ENCODE measurements around the gene NSD2.

The NSD2 gene

DNA sequence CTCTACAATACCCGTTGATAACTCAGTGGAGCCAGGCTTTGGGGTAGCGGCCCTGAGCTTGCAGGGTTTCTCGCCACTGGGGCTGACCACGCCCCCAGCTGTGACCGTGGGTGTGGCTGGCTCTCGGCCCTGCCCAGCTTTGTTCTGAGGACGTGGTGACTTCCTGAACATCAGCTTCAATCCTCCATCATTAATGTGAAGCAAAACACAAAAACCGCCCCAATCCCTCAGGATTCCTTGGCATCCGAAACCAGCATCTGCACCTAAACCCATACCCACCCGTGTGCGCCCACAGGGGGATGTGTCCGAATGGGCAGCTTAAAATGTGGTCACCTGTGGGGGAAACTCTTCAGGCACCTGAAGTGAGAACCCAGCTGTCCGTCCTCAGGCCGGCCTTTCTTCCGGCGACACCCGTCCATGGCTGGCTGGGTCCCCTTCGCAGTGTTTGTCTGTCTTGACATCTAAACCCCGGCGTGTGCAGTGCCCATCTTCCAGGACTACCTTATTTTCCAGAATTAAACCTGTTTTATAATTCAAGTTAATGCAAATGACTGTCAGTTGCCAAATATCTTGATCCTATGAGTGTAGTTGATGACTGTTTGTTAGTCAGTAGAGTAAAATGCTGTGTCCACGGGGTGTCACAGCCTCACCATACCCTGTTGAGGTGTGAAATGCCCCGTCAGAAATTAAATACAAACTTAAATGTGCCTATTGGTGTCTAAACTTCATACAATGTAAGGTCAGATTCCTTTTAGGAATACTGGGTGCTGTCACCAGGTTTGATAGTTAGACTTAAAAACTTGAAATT is 110.3 kb downstream of the NSD2 start:
- Histone ChIP-seq H3K36me3 (ENCODE audit: control insufficient read depth, insufficient read depth, low read length) (peaks cover 26% of the 10 kb centered on the region), H3K9me3 (ENCODE audit: control insufficient read depth, low read length) (no peaks in the 10 kb centered on the region), H3K27me3 (ENCODE audit: control insufficient read depth, insufficient read depth, low read length) (no peaks in the 10 kb centered on the region), H3K4me3 (ENCODE audit: low read length) (no peak overlapping the region), H3K9ac (ENCODE audit: low read length) (no peak overlapping the region), H3K4me1 (ENCODE audit: control insufficient read depth, insufficient read depth, low read length) (no peaks in the 10 kb centered on the region)

- Histone ChIP-seq H3K36me3 (ENCODE audit: control insufficient read depth, insufficient read depth, low read length) (peaks cover 18% of the 10 kb centered on the region), H3K9ac (ENCODE audit: low read length) (no peak overlapping the region), H3K27me3 (ENCODE audit: control insufficient read depth, insufficient read depth, low read length) (no peaks in the 10 kb centered on the region), H3K4me3 (ENCODE audit: low read length) (no peak overlapping the region), H3K4me1 (ENCODE audit: control insufficient read depth, insufficient read depth, low read length) (no peaks in the 10 kb centered on the region), H3K9me3 (ENCODE audit: control insufficient read depth, low read length) (no peaks in the 10 kb centered on the region)
Measured at GRCh38 chr4:1982124-1983052, 111.2 kb downstream of the NSD2 start.

DNA sequence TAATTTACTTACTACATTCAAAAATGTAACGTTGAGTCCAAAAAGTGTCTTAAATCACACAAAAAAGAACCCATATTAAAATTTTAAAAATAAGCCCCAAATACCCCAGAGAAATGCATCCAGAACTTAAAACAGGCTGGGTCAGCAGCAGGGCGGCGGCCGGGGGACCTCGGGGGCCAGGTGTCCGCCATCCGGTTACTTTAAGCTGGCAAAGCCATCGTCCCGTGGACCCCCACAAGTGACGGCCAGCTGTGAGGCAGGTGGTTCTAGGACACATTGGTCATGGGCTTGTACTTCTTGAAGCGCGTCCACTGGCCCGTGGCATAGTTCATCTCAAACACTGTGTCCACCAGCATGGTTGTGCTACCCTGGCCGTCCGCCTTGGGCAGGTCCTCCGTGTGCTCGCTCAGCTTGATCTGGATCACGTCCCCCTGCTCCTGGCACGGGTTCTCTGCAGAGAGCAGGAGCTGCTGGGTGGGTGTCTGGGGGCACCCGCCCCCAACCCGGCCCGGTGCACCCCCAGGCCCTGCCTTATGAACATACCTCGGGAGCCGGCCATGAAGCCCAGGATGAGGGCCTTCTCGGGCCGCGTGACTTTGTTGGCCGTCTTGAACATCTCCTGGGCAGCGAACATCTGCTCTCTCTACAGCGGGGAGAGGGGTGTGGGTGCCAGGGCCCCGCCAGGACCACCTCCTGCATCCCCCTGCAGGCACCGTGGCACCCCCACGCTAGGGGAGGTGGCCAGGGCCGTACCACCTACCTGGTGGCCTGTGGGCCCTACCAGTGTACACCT is 112.1 kb downstream of the NSD2 start:
- Histone ChIP-seq H3K36me3 (ENCODE audit: control insufficient read depth, insufficient read depth, low read length) (peaks cover 18% of the 10 kb centered on the region), H3K27me3 (ENCODE audit: control insufficient read depth, insufficient read depth, low read length) (no peaks in the 10 kb centered on the region), H3K9me3 (ENCODE audit: control insufficient read depth, low read length) (no peaks in the 10 kb centered on the region), H3K9ac (ENCODE audit: low read length) (no peak overlapping the region), H3K4me1 (ENCODE audit: control insufficient read depth, insufficient read depth, low read length) (no peaks in the 10 kb centered on the region), H3K4me3 (ENCODE audit: low read length) (no peak overlapping the region)

GRCh38 chr4:1983846-1984405 is 112.7 kb downstream of the NSD2 start:
- Histone ChIP-seq H3K4me3 (ENCODE audit: low read length) (no peak overlapping the region), H3K27me3 (ENCODE audit: control insufficient read depth, insufficient read depth, low read length) (no peaks in the 10 kb centered on the region), H3K36me3 (ENCODE audit: control insufficient read depth, insufficient read depth, low read length) (peaks cover 18% of the 10 kb centered on the region), H3K9ac (ENCODE audit: low read length) (no peak overlapping the region), H3K4me1 (ENCODE audit: control insufficient read depth, insufficient read depth, low read length) (no peaks in the 10 kb centered on the region), H3K9me3 (ENCODE audit: control insufficient read depth, low read length) (no peaks in the 10 kb centered on the region)

- Histone ChIP-seq H3K36me3 (ENCODE audit: control insufficient read depth, insufficient read depth, low read length) (peaks cover 18% of the 10 kb centered on the region), H3K4me3 (ENCODE audit: low read length) (no peak overlapping the region), H3K9ac (ENCODE audit: low read length) (no peak overlapping the region), H3K4me1 (ENCODE audit: control insufficient read depth, insufficient read depth, low read length) (no peaks in the 10 kb centered on the region), H3K27me3 (ENCODE audit: control insufficient read depth, insufficient read depth, low read length) (no peaks in the 10 kb centered on the region), H3K9me3 (ENCODE audit: control insufficient read depth, low read length) (no peaks in the 10 kb centered on the region)
Measured at GRCh38 chr4:1984406-1985191, 113.4 kb downstream of the NSD2 start.

DNA sequence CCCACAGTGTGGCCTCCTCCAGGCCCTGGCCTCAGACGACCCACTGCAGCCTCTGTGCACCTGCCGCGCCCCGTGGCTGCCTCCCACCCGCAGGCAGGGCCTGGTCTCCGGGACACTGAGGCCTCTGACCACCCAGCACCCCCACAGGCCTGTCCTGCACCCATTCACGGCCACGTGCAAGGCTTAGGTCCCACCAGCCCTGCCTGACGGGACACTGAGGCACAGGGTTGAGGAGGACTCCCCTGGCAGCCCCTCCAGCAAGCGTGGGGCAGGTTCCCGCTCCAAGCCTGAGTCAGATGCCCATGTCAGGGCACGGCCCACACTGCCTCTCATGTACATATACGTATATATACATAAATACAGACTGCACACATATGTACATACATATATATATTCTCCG is 114.1 kb downstream of the NSD2 start:
- H3K27me3 ChIP-seq (ENCODE audit: control insufficient read depth, insufficient read depth, low read length), result no peaks in the 10 kb centered on the region
- H3K9me3 ChIP-seq (ENCODE audit: control insufficient read depth, low read length), result no peaks in the 10 kb centered on the region
- no peak overlapping the region for H3K9ac ChIP-seq (ENCODE audit: low read length)
- H3K4me1 ChIP-seq (ENCODE audit: control insufficient read depth, insufficient read depth, low read length), result no peaks in the 10 kb centered on the region
- peaks cover 21% of the 10 kb centered on the region for H3K36me3 ChIP-seq (ENCODE audit: control insufficient read depth, insufficient read depth, low read length)
- no peak overlapping the region for H3K4me3 ChIP-seq (ENCODE audit: low read length)

- no peak overlapping the region for H3K9ac ChIP-seq (ENCODE audit: low read length)
- peaks cover 18% of the 10 kb centered on the region for H3K36me3 ChIP-seq (ENCODE audit: control insufficient read depth, insufficient read depth, low read length)
- H3K4me3 ChIP-seq (ENCODE audit: low read length), result no peak overlapping the region
- H3K4me1 ChIP-seq (ENCODE audit: control insufficient read depth, insufficient read depth, low read length), result no peaks in the 10 kb centered on the region
- no peaks in the 10 kb centered on the region for H3K27me3 ChIP-seq (ENCODE audit: control insufficient read depth, insufficient read depth, low read length)
- no peaks in the 10 kb centered on the region for H3K9me3 ChIP-seq (ENCODE audit: control insufficient read depth, low read length)
Measured at GRCh38 chr4:1985780-1986577, 114.8 kb downstream of the NSD2 start.

GRCh38 chr4:1986578-1987210 is 115.5 kb downstream of the NSD2 start:
- Histone ChIP-seq H3K4me1 (ENCODE audit: control insufficient read depth, insufficient read depth, low read length) (peaks cover under 1% of the 10 kb centered on the region), H3K36me3 (ENCODE audit: control insufficient read depth, insufficient read depth, low read length) (peaks cover 18% of the 10 kb centered on the region)

DNA sequence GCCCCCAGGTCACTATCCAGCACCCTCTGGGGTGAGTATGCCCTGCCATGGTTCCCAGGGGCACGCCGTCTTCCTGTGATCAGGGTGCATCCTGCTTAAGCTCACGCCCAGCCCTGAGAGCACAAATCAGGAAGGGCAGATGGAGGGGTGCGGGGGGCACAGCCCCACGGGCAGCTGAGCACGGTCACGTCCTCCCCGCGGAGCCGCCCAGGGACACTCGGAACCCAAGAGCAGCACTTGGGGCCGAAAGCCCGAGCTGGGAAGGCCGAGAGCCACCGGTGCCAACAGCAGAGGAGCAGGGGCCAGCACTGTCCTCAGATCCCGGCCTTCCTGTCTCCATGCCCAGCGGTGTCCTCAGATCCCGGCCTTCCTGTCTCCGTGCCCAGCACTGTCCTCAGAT is 116.1 kb downstream of the NSD2 start:
- Histone ChIP-seq H3K4me1 (ENCODE audit: control insufficient read depth, insufficient read depth, low read length) (peaks cover 7% of the 10 kb centered on the region), H3K36me3 (ENCODE audit: control insufficient read depth, insufficient read depth, low read length) (peaks cover 18% of the 10 kb centered on the region), H3K27me3 (ENCODE audit: control insufficient read depth, insufficient read depth, low read length) (no peaks in the 10 kb centered on the region), H3K9ac (ENCODE audit: low read length) (no peak overlapping the region), H3K4me3 (ENCODE audit: low read length) (no peak overlapping the region), H3K9me3 (ENCODE audit: control insufficient read depth, low read length) (no peaks in the 10 kb centered on the region)

More at GRCh38 chr4:1986578-1987210, 115.5 kb downstream of the NSD2 start:
- no peak overlapping the region for H3K9ac ChIP-seq (ENCODE audit: low read length)
- no peaks in the 10 kb centered on the region for H3K27me3 ChIP-seq (ENCODE audit: control insufficient read depth, insufficient read depth, low read length)
- H3K4me3 ChIP-seq (ENCODE audit: low read length), result no peak overlapping the region
- H3K9me3 ChIP-seq (ENCODE audit: control insufficient read depth, low read length), result no peaks in the 10 kb centered on the region

DNA sequence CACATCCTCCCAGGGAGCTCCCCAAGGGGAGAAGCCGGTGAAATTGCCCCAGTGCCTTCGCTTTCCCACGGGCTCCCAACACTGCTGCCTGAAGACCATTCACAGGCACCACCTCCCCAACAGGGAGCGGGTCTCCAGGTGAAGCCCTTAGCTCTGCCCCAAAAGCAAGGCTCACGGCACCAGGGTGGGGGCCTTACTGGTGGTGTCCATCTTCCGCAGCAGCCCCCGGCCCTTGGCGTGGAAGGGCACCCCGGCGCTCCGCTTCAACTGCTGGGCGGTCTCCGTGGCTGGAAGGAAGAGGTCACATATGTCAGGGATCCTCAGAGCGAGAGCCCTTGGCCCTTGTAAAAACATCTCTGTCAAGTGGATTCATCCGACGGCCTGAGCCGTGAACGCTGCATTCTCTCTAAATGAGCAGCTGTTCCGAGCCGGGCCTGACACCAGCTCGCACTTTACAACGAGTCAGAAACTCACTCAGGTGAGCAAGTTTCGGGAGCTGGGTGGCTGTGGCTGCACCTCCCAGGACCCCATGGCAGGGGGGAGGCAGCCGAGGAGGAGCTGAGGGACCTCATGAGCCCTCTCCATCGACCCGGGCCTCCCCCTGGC is 116.6 kb downstream of the NSD2 start:
- no peaks in the 10 kb centered on the region for H3K9me3 ChIP-seq (ENCODE audit: control insufficient read depth, low read length)
- H3K36me3 ChIP-seq (ENCODE audit: control insufficient read depth, insufficient read depth, low read length), result peaks cover 18% of the 10 kb centered on the region
- H3K4me3 ChIP-seq (ENCODE audit: low read length), result no peak overlapping the region
- H3K27me3 ChIP-seq (ENCODE audit: control insufficient read depth, insufficient read depth, low read length), result no peaks in the 10 kb centered on the region
- H3K9ac ChIP-seq (ENCODE audit: low read length), result no peak overlapping the region
- H3K4me1 ChIP-seq (ENCODE audit: control insufficient read depth, insufficient read depth, low read length), result peaks cover 11% of the 10 kb centered on the region

All from mucosa of stomach (tissue), 1 donor.